ENCODE data around the gene ADAM8.

ADAM8 gene

DNA sequence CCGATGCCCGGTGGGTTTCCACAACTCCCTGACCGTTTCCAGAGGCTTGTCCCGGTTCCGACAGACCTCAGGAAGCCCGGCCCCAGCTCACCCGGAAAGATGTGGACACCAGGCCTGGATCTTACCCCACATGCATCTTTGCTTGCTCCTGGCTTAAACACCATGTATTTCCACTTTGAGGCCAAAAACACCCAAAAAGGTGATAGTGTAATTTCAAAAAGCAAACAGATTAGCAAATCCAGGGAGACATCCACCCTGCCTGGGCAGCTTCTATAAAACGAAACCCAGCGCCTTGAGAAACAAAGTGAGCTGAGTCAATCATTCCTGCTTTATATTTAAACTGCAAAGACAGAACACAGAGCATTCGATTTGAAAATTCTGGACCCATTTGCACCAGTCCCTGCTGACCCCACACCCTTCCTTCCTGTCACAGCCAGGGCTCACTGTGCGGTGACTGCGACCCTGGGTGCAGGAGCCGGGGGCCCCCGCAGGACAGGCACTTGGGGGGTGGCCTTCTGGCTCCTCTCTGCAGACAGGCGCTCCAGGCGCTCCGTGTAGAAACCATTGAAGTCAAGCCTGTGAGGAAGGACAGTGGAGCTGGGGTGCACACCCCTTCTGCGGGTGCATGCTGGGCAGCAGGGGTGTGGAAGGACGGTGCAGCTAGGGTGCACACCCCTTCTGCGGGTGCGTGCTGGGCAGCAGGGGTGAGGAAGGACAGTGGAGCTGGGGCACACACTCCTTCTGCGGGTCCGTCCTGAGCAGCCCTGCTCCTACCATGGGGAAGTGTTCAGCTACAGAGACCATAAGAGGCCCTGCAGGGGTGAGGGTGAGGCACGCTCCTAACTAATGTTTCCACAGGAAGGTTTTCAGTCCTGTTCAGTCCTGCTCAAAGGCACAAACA lies 2.9 kb upstream of the ADAM8 start:
- H3K36me3 ChIP-seq (ENCODE audit: insufficient read depth, low read length): peaks cover 38% of the 10 kb centered on the region
- H3K4me3 ChIP-seq (ENCODE audit: low read depth in 1 of 2, low read length in 2 of 2): no peak overlapping the region
- no peaks in the 10 kb centered on the region for H3K4me1 ChIP-seq (ENCODE audit: insufficient read depth, low read length)
- H3K27me3 ChIP-seq (ENCODE audit: control insufficient read depth in 1 of 2, insufficient read depth in 2 of 2, low read length in 2 of 2): peaks cover 0 to 30% of the 10 kb centered on the region in 2 donors
- no peaks in the 10 kb centered on the region for H3K9me3 ChIP-seq (ENCODE audit: low read length)
- no peak overlapping the region for H3K27ac ChIP-seq (ENCODE audit: low read depth, low read length)
- no peak overlapping the region for H3K9ac ChIP-seq (ENCODE audit: low read length)

GRCh38 chr10:133278577-133279265 lies 2.1 kb upstream of the ADAM8 start:
- Histone ChIP-seq H3K36me3 (ENCODE audit: insufficient read depth, low read length) (peaks cover 30% of the 10 kb centered on the region), H3K27ac (ENCODE audit: low read depth, low read length) (no peak overlapping the region), H3K4me3 (ENCODE audit: low read depth in 1 of 2, low read length in 2 of 2) (no peak overlapping the region), H3K9me3 (ENCODE audit: low read length) (no peaks in the 10 kb centered on the region), H3K9ac (ENCODE audit: low read length) (no peak overlapping the region), H3K27me3 (ENCODE audit: control insufficient read depth in 1 of 2, insufficient read depth in 2 of 2, low read length in 2 of 2) (peaks cover 0 to 31% of the 10 kb centered on the region in 2 donors), H3K4me1 (ENCODE audit: insufficient read depth, low read length) (no peaks in the 10 kb centered on the region)

- peaks cover 24% of the 10 kb centered on the region for H3K36me3 ChIP-seq (ENCODE audit: insufficient read depth, low read length)
- no peaks in the 10 kb centered on the region for H3K4me1 ChIP-seq (ENCODE audit: insufficient read depth, low read length)
- H3K9me3 ChIP-seq (ENCODE audit: low read length): no peaks in the 10 kb centered on the region
- H3K27me3 ChIP-seq (ENCODE audit: control insufficient read depth in 1 of 2, insufficient read depth in 2 of 2, low read length in 2 of 2): peaks cover 0 to 31% of the 10 kb centered on the region in 2 donors
- no peak overlapping the region for H3K27ac ChIP-seq (ENCODE audit: low read depth, low read length)
- no peak overlapping the region for H3K4me3 ChIP-seq (ENCODE audit: low read depth in 1 of 2, low read length in 2 of 2)
- no peak overlapping the region for H3K9ac ChIP-seq (ENCODE audit: low read length)
Observed at GRCh38 chr10:133277993-133278576, 1.4 kb upstream of the ADAM8 start.

GRCh38 chr10:133277277-133277992 lies 767 bp upstream of the ADAM8 start:
- H3K27me3 ChIP-seq (ENCODE audit: control insufficient read depth in 1 of 2, insufficient read depth in 2 of 2, low read length in 2 of 2): peaks cover 0 to 31% of the 10 kb centered on the region in 2 donors
- no peak overlapping the region for H3K4me3 ChIP-seq (ENCODE audit: low read depth in 1 of 2, low read length in 2 of 2)
- H3K36me3 ChIP-seq (ENCODE audit: insufficient read depth, low read length): peaks cover 17% of the 10 kb centered on the region
- no peak overlapping the region for H3K9ac ChIP-seq (ENCODE audit: low read length)
- H3K4me1 ChIP-seq (ENCODE audit: insufficient read depth, low read length): no peaks in the 10 kb centered on the region
- H3K9me3 ChIP-seq (ENCODE audit: low read length): no peaks in the 10 kb centered on the region
- H3K27ac ChIP-seq (ENCODE audit: low read depth, low read length): no peak overlapping the region

DNA sequence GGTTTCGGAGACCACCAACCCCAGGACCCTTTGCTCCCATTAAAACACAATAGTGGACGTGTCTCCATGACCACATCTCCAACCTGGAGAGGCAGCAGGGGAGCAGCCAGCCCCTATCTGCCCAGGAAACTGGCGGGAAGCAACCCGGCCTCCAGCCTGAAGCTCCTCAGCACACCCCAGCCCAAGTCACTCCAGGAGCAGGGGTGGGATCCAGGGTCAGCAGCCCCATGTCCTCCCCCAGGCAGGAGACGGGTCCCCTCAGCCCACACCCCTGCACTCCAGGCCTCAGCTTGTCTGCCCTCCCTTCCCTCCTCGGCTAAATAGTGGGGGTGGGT lies 601 bp downstream of the ADAM8 start:
- Histone ChIP-seq H3K27me3 (ENCODE audit: control insufficient read depth in 1 of 2, insufficient read depth in 2 of 2, low read length in 2 of 2) (peaks cover 0 to 31% of the 10 kb centered on the region in 2 donors), H3K36me3 (ENCODE audit: insufficient read depth, low read length) (peaks cover 4% of the 10 kb centered on the region), H3K4me3 (ENCODE audit: low read depth in 1 of 2, low read length in 2 of 2) (no peak overlapping the region), H3K9ac (ENCODE audit: low read length) (no peak overlapping the region), H3K9me3 (ENCODE audit: low read length) (no peaks in the 10 kb centered on the region), H3K27ac (ENCODE audit: low read depth, low read length) (no peak overlapping the region), H3K4me1 (ENCODE audit: insufficient read depth, low read length) (no peaks in the 10 kb centered on the region)

GRCh38 chr10:133275684-133276092 lies 980 bp downstream of the ADAM8 start:
- no peak overlapping the region for H3K4me3 ChIP-seq (ENCODE audit: low read depth in 1 of 2, low read length in 2 of 2)

DNA sequence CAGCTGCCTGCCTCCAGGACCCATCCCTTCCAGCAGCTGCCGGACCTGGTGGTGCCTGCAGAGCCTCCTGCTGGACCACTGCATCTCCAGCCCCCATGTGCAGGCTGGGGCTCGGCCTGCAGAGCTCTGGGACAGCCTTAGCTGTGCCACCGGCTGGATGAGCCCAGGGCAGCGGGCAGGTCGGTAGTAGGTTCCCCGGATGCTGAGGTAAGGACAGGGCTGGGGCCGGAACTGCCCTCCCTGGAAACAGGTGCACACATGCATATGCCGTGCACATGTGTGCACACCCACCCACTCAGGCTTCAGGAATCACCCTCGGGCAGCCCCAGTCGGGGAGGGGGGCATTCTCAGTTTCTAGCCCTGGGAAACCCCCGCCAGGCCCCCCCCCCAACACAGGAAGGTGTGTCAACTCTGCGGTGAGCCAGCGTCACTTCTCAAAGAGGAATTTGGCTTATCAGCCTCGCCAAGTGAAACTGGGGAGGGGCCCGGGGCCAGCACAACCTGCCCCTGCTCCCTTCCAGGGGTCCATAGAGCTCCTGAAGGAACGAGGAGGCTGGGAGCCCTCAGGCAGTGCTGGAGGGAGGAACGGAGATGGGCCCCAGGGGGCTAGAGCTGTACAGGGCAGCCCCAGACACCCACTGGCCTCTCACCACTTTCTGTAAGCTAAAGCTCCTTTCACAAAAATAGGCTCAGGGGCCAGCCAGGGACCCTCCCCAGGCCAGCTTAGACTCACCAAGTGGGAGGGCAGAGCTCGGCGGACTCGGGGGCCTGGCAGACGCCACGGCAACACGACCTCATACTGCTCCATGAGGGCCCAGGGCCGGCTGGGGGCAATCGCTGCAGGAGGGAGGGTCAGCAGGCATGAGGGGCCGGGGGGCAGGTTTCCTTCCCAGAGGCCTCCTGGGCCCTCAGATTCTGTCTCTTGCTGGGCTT lies 1.7 kb downstream of the ADAM8 start:
- no peak overlapping the region for H3K27ac ChIP-seq (ENCODE audit: low read depth, low read length)
- no peak overlapping the region for H3K4me3 ChIP-seq (ENCODE audit: low read depth in 1 of 2, low read length in 2 of 2)
- H3K4me1 ChIP-seq (ENCODE audit: insufficient read depth, low read length): no peaks in the 10 kb centered on the region
- no peaks in the 10 kb centered on the region for H3K9me3 ChIP-seq (ENCODE audit: low read length)
- no peak overlapping the region for H3K9ac ChIP-seq (ENCODE audit: low read length)
- H3K36me3 ChIP-seq (ENCODE audit: insufficient read depth, low read length): peaks cover 4% of the 10 kb centered on the region
- peaks cover 0 to 31% of the 10 kb centered on the region in 2 donors for H3K27me3 ChIP-seq (ENCODE audit: control insufficient read depth in 1 of 2, insufficient read depth in 2 of 2, low read length in 2 of 2)

More at GRCh38 chr10:133275684-133276092, 980 bp downstream of the ADAM8 start:
- peaks cover 0 to 31% of the 10 kb centered on the region in 2 donors for H3K27me3 ChIP-seq (ENCODE audit: control insufficient read depth in 1 of 2, insufficient read depth in 2 of 2, low read length in 2 of 2)
- no peak overlapping the region for H3K27ac ChIP-seq (ENCODE audit: low read depth, low read length)
- H3K36me3 ChIP-seq (ENCODE audit: insufficient read depth, low read length): peaks cover 4% of the 10 kb centered on the region
- H3K9me3 ChIP-seq (ENCODE audit: low read length): no peaks in the 10 kb centered on the region
- H3K4me1 ChIP-seq (ENCODE audit: insufficient read depth, low read length): no peaks in the 10 kb centered on the region
- no peak overlapping the region for H3K9ac ChIP-seq (ENCODE audit: low read length)

DNA sequence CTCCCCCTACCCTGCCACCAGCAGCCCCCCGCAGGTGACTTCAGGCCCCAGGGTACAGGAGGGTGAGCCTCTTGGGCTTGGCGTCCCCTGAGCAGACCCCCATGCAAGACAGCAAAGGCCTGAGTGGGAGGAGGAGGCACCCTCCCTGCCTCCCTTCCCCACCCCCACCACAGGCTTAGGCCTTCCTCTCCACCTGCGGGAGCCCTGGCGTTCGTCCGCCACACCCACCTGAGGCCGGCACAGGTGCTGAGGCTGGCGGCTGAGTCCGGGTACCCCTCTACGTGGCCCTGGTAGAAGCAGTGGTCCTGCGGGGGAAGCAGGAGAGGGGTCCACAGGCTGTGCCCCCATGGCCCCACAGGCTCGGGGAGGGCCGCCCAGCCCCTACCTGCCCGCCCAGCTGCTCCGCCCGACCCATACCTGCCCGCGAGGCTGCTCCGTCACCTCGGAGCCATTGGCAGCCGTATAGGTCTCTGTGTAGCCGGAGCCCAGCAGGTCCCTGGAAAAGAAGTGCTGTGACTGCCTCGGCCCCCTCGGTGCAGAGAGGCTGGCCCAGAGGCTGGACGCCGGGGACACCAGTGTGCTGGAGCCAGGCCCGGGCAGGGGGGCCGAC lies 3.0 kb downstream of the ADAM8 start:
- Histone ChIP-seq H3K36me3 (ENCODE audit: insufficient read depth, low read length) (no peaks in the 10 kb centered on the region), H3K27ac (ENCODE audit: low read depth, low read length) (no peak overlapping the region), H3K4me3 (ENCODE audit: low read depth in 1 of 2, low read length in 2 of 2) (no peak overlapping the region), H3K9me3 (ENCODE audit: low read length) (no peaks in the 10 kb centered on the region), H3K27me3 (ENCODE audit: control insufficient read depth in 1 of 2, insufficient read depth in 2 of 2, low read length in 2 of 2) (peaks cover 0 to 31% of the 10 kb centered on the region in 2 donors), H3K4me1 (ENCODE audit: insufficient read depth, low read length) (no peaks in the 10 kb centered on the region), H3K9ac (ENCODE audit: low read length) (no peak overlapping the region)

GRCh38 chr10:133272964-133273420 lies 3.7 kb downstream of the ADAM8 start:
- Histone ChIP-seq H3K27me3 (ENCODE audit: control insufficient read depth in 1 of 2, insufficient read depth in 2 of 2, low read length in 2 of 2) (peaks cover 0 to 31% of the 10 kb centered on the region in 2 donors), H3K36me3 (ENCODE audit: insufficient read depth, low read length) (no peaks in the 10 kb centered on the region), H3K27ac (ENCODE audit: low read depth, low read length) (no peak overlapping the region), H3K4me3 (ENCODE audit: low read depth in 1 of 2, low read length in 2 of 2) (no peak overlapping the region), H3K9ac (ENCODE audit: low read length) (no peak overlapping the region), H3K9me3 (ENCODE audit: low read length) (no peaks in the 10 kb centered on the region), H3K4me1 (ENCODE audit: insufficient read depth, low read length) (no peaks in the 10 kb centered on the region)

DNA sequence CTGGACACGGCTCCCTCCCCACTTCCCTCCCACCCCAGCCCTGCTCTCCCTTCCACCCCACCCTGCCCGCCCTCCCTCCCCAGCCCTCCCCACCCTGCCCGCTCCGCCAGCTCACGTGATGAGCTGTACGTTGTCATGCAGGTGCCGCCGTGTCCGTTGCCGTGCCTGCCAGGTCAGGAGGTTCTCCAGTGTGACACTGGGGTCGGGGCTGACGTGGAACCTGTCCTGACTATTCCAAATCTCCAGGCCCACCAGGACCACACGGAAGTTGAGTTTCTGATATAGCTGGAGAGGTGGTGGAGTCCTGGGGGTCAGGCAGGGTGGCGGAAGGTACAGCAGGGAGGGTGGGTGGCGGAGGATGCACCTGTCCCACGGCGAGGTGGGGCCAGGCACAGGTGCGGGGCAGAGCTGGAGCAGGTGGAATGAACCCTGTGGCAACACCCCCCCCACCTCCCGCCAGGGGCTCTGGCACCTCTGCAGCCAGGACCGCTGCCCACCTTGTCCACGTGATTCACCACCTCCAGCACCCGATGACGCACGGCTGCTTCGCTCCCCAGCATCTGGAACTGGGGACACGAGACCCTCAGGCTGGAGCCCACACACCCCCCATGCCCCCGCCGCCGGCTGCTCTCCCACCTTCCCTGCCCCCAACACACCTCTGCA lies 4.2 kb downstream of the ADAM8 start:
- peaks cover 0 to 29% of the 10 kb centered on the region in 2 donors for H3K27me3 ChIP-seq (ENCODE audit: control insufficient read depth in 1 of 2, insufficient read depth in 2 of 2, low read length in 2 of 2)
- H3K4me3 ChIP-seq (ENCODE audit: low read depth in 1 of 2, low read length in 2 of 2): no peak overlapping the region
- no peak overlapping the region for H3K9ac ChIP-seq (ENCODE audit: low read length)
- H3K36me3 ChIP-seq (ENCODE audit: insufficient read depth, low read length): no peaks in the 10 kb centered on the region
- H3K27ac ChIP-seq (ENCODE audit: low read depth, low read length): no peak overlapping the region
- H3K4me1 ChIP-seq (ENCODE audit: insufficient read depth, low read length): no peaks in the 10 kb centered on the region
- no peaks in the 10 kb centered on the region for H3K9me3 ChIP-seq (ENCODE audit: low read length)
